Peyer's patch (tissue), 4 donors: ENCODE data around the gene C1QL3.

Experiments used
- CTCF ChIP-seq, 6 experiments: fragments of 450-650 bp in 4 of 6; fragments of 200-600 bp in 2 of 6; sonication (generic) in 1 of 6; IDR thresholded peaks; one replicate each; pipeline ENCODE4 v1.5.1; 2017 to 2019; ENCODE audit warnings: antibody characterized with exemption in 6 of 6, mild to moderate bottlenecking in 3 of 6, moderate library complexity in 1 of 6
- POLR2A ChIP-seq, 2 donors: fragments of 450-650 bp; IDR thresholded peaks; one replicate each; pipeline ENCODE4 v1.5.1; 2017; ENCODE audit warnings: antibody characterized with exemption in 2 of 2, mild to moderate bottlenecking in 2 of 2, moderate library complexity in 2 of 2

- TF ChIP-seq POLR2A (IDR thresholded peaks at IDR 0.05) (no peak), CTCF (IDR thresholded peaks at IDR 0.05) (no peak)
Observed at GRCh38 chr10:16491933-16492332, 29.7 kb downstream of the C1QL3 start.
